K562 treated with DMSO at 1 percent for 24 hours (cell line): Measurements from ENCODE around the gene RILP. TPM values are rescaled to one million over a fixed set of nuclear protein-coding genes. Genes with fewer than 3 reads are reported as not detected.

Experiments used
- total RNA-seq: library from RNA; unstranded; fragments of 300-600 nt; gene quantifications from 2 replicates; pipeline ENCODE4 v1.2.3, GENCODE V29; 2022; ENCODE audit warnings: low read depth; ENCODE audit not compliant: insufficient read depth

Gene RILP, protein sequence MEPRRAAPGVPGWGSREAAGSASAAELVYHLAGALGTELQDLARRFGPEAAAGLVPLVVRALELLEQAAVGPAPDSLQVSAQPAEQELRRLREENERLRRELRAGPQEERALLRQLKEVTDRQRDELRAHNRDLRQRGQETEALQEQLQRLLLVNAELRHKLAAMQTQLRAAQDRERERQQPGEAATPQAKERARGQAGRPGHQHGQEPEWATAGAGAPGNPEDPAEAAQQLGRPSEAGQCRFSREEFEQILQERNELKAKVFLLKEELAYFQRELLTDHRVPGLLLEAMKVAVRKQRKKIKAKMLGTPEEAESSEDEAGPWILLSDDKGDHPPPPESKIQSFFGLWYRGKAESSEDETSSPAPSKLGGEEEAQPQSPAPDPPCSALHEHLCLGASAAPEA
- total RNA-seq: 46.3 and 48.7 TPM in 2 replicates

DNA sequence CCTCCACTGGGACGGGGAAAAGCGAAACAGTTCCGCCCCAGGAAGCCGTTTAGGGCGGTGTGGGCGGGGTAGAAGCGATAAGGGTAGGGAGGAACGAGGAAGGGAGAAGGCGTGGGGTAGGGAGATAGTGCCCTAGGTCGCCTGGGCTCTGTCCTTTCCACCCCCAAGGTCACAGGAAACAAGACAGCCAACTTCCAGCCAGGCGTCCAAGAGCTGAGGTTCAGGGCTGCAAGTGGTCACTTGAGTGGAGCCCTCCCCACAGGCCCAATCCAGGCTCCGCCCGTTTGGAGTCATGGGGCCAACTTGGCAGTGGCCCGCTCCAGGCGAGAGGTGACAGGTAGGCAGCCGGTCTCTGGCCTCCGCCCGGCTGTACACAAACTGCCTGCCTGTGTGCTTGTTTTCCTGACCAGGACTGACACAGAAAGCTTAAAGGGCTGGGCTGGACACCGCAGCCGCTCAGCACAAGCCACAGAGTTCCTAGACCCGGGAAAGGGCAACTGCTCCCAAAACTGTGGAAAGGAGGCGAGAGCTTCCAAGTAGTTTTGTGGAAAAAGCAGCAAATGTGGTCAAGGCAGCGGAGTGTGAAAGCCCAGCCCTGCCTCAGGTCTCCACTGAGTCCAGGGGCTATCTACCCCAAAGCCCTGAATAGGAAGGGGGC is at the start of gene RILP:
Gene RILP (minus strand): TSS at position 23 of the 658 bp plus-strand sequence. CDS start 62 bp downstream, outside the sequence.

DNA sequence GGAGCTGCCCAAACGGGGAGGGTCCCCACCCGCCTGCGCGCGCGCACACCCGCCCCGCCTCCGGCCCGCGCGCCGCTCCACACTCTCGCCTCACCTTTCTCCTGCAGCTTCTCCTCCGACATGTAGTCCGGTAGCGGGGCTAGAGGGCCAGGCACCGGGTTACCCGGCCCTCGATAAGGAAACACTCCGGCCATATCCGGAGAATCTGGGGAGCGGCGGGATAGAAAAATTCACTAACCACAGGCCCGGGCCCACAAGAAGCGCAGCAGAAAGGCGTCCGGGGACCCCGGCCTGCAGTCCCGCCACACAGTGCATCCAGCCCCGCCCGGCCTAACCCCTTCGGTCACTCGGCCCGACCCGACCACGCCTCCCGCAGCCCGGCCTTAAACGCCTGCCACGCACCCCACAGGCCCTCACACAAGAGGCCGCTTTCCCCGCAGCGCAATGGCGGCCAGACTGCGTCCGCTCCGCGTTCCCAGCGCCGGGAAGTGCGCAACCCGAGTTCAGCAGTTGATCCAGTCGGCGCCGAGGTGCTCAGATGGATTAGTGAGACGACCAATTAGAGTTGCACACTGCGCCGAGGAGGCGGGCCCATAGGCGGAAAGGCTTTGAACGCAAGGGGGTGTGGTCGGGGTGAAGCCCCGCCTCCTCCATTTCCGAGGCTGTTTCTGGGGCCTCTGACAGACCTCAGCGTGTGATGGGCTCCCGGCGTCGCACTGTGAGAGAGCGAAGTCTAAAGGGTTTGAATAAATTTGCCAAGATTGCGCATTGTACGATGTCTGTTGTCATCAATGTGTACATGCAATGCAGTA is 34.9 kb upstream of the RILP start, which contains the start of gene PRPF8:
Gene PRPF8 (minus strand): TSS at position 490 of the 812 bp plus-strand sequence. CDS start 296 bp downstream, at position 194.

GRCh38 chr17:1645207-1646171 is 4.2 kb downstream of the RILP start, which contains the start of gene SCARF1:
Gene SCARF1 (minus strand): TSS chr17:1645732. CDS start chr17:1645697, 35 bp downstream.

GRCh38 chr17:1627982-1628855 is 21.4 kb downstream of the RILP start, which contains the start of gene SLC43A2:
Gene SLC43A2 (minus strand): TSS chr17:1628834. CDS start chr17:1627874, 960 bp downstream.

Other genes with a start within 250 kb of the RILP start
- 184 and 200 TPM in 2 replicates for gene YWHAE, start 249.6 kb downstream of the RILP start, total RNA-seq
- gene CRK, start 193.6 kb downstream of the RILP start, total RNA-seq: 21.3 and 22.3 TPM in 2 replicates
- gene MYO1C, start 157.2 kb downstream of the RILP start, total RNA-seq: 37.1 and 37.2 TPM in 2 replicates
- gene INPP5K, start 133.3 kb downstream of the RILP start, total RNA-seq: 32.6 and 39.9 TPM in 2 replicates
- 30.3 and 33.5 TPM in 2 replicates for gene PITPNA, start 87.1 kb downstream of the RILP start, total RNA-seq
- gene SLC43A2, start 21.0 kb downstream of the RILP start, total RNA-seq: 4.7 and 5.0 TPM in 2 replicates
- gene SCARF1, start 4.1 kb downstream of the RILP start, total RNA-seq: 3.0 and 3.7 TPM in 2 replicates
- gene PRPF8, start 35.0 kb upstream of the RILP start, total RNA-seq: 123 and 133 TPM in 2 replicates
- gene TLCD2, start 60.5 kb upstream of the RILP start, total RNA-seq: 2.3 and 3.1 TPM in 2 replicates
- 21.8 and 22.3 TPM in 2 replicates for gene WDR81, start 74.8 kb upstream of the RILP start, total RNA-seq
- not detected in 2 replicates for gene SERPINF2, start 93.0 kb upstream of the RILP start, total RNA-seq
- gene SERPINF1, start 112.2 kb upstream of the RILP start, total RNA-seq: 63.0 and 67.8 TPM in 2 replicates
- 7.8 and 9.6 TPM in 2 replicates for gene SMYD4, start 180.0 kb upstream of the RILP start, total RNA-seq
- 46.0 and 50.0 TPM in 2 replicates for gene RPA1, start 180.1 kb upstream of the RILP start, total RNA-seq